ENCODE results near the gene PRR19. TPM values are rescaled to one million over a fixed set of nuclear protein-coding genes. Genes with fewer than 3 reads are reported as not detected.

Gene PRR19, protein sequence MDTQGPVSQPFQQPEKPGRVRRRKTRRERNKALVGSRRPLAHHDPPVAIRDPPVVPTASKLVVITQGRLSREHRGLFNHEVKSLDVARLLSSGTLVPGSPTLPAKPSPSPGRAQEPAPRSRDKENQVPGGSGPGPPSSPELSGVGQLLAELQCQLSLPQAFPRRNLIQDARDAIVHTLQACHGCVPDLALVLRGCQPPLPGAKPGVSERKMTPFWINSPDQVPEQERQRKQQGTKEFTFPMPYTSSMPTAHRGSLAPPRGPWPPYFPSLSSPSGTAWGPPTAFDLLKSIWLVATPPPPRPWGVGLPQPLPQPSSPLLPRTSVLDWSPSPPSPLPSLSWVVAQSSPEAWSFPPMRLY
- total RNA-seq, result 0.09 and 0.14 TPM in 2 replicates

DNA sequence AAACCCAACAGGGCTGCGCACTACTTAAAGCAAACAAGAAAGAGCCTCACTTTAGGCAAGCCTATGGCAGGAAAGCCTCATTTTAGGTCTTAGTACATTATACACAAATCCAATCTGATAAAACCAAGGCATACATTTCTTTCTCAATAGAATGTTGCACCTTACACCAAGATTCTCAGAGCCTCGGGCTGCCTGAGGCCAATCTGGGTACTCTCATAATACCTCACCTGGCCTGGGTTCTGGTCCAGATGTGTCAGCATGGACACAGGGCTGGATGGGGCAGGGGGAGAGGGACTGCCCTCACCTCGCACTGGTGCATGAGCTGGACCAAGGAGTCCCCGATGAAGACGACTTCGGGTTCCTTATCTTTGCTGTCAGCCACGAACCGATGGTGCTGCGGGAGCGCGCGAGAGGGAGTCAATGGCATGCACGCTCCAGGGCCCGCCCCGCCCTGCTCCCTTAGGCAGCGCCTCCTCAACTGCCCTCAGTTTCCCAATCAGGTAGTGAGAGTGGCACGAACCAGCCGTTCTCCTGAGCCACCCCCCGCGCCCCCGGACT lies at the start of gene PRR19:
TSS of gene PRR19 (plus strand) at position 487 of the 558 bp plus-strand sequence. CDS start 7,453 bp downstream, outside the sequence.

DNA sequence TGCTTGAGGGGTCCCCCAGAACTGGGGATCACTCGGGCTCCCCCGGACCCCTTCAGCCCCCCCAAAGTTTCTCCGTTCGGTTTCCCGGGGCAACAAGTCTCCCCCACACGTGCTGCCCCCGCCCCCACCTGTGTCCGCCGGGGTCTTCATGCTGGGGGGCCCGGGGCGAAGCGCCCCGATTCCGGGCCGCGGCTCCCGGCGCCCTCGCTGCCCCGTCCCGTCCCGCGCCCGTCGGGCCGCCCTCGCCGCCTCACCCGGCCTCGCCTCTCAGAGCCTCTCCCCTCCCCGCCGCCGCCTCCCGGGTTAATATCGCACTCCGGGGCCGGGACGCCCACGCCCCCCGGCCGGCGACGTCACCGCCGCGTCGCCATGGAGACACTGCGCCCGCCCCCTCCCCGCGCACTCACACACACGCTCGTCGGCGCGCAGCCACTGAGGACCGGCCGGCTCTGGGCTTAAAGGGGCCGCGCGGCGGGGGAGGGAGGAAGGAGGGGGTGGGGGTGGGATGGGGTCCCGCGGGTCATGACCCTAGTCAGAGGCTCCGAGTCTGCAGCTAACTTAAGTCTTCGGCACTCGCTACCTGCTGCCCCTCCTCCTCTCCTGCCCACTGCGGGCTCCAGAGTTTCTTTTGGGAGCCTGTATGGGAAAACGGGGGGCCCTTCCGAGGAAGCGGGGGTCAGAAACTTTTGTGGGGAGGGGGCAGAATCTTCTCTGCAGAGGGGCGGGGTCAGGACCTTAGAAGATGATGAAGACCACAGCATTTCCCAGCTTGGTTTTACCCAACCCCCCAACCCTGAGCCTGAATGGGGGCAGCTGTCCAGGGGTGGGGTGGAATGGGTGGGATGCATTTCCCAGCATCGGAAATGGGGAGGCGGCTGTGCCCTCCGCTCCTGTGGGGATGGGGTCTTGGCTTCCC lies 46.8 kb upstream of the PRR19 start, which contains the start of gene ERF:
TSS of gene ERF (minus strand) at position 279 of the 916 bp plus-strand sequence. CDS start at position 150, 129 bp downstream.

DNA sequence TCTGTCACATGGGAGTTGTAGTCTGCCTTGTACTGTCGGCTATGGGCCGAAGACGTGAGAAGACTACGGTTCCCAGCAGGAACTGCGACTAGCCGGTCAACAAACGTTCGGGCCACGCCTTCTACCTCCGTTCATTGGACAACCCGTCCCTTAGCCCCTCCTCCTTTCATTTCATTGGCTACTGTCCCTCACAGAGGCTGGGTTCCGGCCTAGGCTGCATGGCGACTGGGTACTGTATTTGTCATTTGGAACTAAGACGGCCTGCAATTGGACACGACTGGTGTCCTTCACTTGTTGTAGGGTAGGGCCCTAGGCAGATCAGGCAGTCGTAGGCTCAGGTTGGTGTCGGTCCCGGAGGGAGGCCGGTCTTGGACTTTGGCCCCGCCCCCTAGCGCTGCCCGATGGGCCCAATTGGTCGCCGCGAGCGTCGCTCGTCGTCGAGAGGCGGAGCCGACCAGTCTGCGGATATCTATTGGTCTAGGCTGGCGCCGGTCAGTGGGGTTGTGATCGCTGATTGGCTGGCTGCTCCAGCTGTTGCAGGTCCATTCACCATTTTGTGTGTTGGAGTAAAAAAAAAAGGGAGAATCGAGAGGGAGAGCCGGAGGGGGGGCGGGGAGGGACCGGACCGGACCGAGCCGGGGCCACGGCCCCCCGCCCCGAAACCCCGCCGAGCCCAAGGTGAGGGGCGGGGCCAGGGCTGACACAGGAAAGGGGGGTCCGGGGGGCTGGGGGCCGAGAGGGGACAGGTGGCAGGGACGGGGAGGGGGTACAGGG lies 33.0 kb upstream of the PRR19 start, which contains the start of gene CIC:
TSS of gene CIC (plus strand) at position 549 of the 774 bp plus-strand sequence. CDS start 2,532 bp downstream, outside the sequence.

DNA sequence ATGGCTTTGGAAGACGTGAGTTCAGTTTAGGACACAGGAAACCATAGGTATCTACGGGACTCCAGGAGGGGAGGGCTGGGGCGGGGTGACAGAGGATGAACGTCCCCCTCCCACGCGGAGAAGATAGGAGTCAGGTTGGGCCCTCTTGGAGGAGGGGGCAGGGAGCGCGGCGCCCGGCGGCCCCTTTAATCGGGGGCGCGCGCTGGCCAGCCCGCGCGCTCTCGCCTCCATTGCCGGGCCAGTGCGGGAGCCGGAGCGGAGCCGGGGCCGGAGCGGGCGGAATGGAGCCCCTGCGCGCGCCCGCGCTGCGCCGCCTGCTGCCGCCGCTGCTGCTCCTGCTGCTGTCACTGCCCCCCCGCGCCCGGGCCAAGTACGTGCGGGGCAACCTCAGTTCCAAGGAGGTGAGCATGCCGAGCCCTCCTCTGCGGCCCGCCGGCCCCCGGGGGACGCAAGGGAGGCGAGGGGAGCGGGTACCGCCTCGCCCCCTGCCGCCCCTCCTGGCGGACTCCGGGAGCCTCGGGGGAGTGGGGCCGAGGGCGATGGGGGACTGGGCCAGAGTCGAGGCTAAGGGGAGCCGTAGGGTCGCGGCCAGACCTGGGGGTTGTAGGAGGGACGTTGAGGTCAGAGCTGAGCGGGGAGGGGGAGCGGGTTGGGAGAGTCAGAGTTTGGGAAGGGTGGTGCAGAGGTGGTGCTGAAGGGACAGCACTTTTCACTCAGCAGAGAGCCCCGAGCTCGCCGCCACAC lies 11.3 kb downstream of the PRR19 start, which contains the start of gene TMEM145:
TSS of gene TMEM145 (plus strand) at position 214 of the 744 bp plus-strand sequence. CDS start at position 282, 68 bp downstream.

DNA sequence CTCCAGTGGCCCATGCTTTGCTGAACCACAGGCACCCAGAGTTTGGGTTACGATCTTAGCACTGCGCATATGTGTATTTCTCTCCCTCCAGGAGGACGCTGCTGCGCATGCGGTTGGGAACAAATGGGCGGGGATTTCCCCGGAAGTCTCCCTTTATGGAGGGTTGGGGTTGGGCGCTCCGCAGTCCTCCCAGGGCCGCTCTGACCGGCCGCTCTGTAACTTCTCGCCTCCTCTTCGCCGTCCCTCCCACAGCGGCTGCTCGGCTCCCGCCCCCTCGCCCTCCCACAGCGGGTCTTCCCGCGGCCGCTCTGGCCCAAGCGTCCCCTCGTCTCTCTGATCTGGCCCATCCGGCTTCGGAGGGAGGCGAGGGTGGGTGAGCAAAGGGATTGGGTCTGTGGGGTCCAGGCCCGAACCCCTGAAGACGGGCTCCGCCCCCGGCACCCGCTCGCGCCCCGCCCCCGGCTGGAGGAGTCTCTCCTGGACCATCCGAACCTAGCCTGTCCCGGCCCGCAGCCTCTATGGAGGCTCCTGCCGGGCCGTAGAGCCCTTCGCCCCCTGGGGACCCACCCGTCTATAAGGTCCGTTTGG lies 23.5 kb downstream of the PRR19 start, which contains the start of gene MEGF8:
TSS of gene MEGF8 (plus strand) at position 328 of the 588 bp plus-strand sequence. CDS start 609 bp downstream, outside the sequence.

Other genes starting within 250 kb of the PRR19 start
- not detected in 2 replicates for gene GRIK5, start 231.9 kb upstream of the PRR19 start, total RNA-seq
- 5.4 and 7.1 TPM in 2 replicates for gene ZNF574, start 226.0 kb upstream of the PRR19 start, total RNA-seq
- gene POU2F2, start 169.7 kb upstream of the PRR19 start, total RNA-seq, result under 0.01 TPM in 2 replicates
- gene DEDD2, start 84.5 kb upstream of the PRR19 start, total RNA-seq, result 13.2 and 13.7 TPM in 2 replicates
- 5.7 and 8.4 TPM in 2 replicates for gene ZNF526, start 81.8 kb upstream of the PRR19 start, total RNA-seq
- gene GSK3A, start 59.5 kb upstream of the PRR19 start, total RNA-seq, result 5.3 and 7.7 TPM in 2 replicates
- 8.1 and 13.7 TPM in 2 replicates for gene ERF, start 47.0 kb upstream of the PRR19 start, total RNA-seq
- gene CIC, start 32.9 kb upstream of the PRR19 start, total RNA-seq, result 7.1 and 13.9 TPM in 2 replicates
- 10.8 and 16.1 TPM in 2 replicates for gene PAFAH1B3, start 492 bp downstream of the PRR19 start, total RNA-seq
- not detected in 2 replicates for gene TMEM145, start 11.2 kb downstream of the PRR19 start, total RNA-seq
- gene MEGF8, start 23.5 kb downstream of the PRR19 start, total RNA-seq, result 17.4 and 27.0 TPM in 2 replicates
- not detected in 2 replicates for gene CNFN, start 88.2 kb downstream of the PRR19 start, total RNA-seq
- gene LIPE, start 125.3 kb downstream of the PRR19 start, total RNA-seq, result 2.4 and 3.0 TPM in 2 replicates
- not detected in 2 replicates for gene CXCL17, start 140.8 kb downstream of the PRR19 start, total RNA-seq
- not detected in 2 replicates for gene CEACAM1, start 226.3 kb downstream of the PRR19 start, total RNA-seq

All from smooth muscle cell of bladder (primary cell).